Activated CD8-positive, alpha-beta T cell treated with anti-CD3 and anti-CD28 coated beads, Interleukin-2, amount 10 ng/mL, durations not matched to agents 7 days and 5 days (primary cell): ENCODE results near the gene HAP1. TPM values are rescaled to one million over a fixed set of nuclear protein-coding genes. Genes with fewer than 3 reads are reported as not detected.
A peak's percentile ranks its signal among the peaks of the same experiment; 100 is the strongest.
"Not testable (repeated sequence)": the region's sequence is repeated elsewhere in the genome, so short reads cannot be mapped to it uniquely, and the experiment has no call there.

Source experiments
- ATAC-seq: fragments of 150-1000 bp; cut with Tn5 transposase; one replicate; pipeline ENCODE4 v1.10.0; 2021; ENCODE audit warnings: moderate library complexity
- CTCF ChIA-PET: fragments of 350-600 bp; sonication (Branson Sonifier 250); formaldehyde crosslinking; loops from one replicate; lab custom pipeline; 2021; ENCODE audit warnings: antibody characterized with exemption; lab: Charles Lee
- POLR2A ChIA-PET: fragments of 350-600 bp; sonication (Branson Sonifier 250); formaldehyde crosslinking; loops from one replicate; lab custom pipeline; 2021; ENCODE audit warnings: antibody characterized with exemption; lab: Charles Lee
- DNase-seq: peaks from one replicate; pipeline ENCODE4 v3.0.0-alpha.2; 2020
- H3K27ac Mint-ChIP-seq: one replicate; pipeline ENCODE4 v1.8.0; 2021; ENCODE audit warnings: mild to moderate bottlenecking, mixed read lengths
- H3K27me3 Mint-ChIP-seq: one replicate; pipeline ENCODE4 v1.8.0; 2021; ENCODE audit warnings: low read depth, mixed read lengths
- H3K36me3 Mint-ChIP-seq: one replicate; pipeline ENCODE4 v1.8.0; 2021; ENCODE audit warnings: low read depth, mixed read lengths
- H3K4me1 Mint-ChIP-seq: one replicate; pipeline ENCODE4 v1.8.0; 2021; ENCODE audit warnings: low read depth, mixed read lengths
- H3K4me3 Mint-ChIP-seq: one replicate; pipeline ENCODE4 v1.8.0; 2021; ENCODE audit warnings: mild to moderate bottlenecking, mixed read lengths
- H3K9me3 Mint-ChIP-seq: one replicate; pipeline ENCODE4 v1.8.0; 2022; ENCODE audit warnings: mixed read lengths; ENCODE audit not compliant: insufficient read depth
- total RNA-seq, 2 experiments: library from RNA; stranded (reverse); gene quantifications; one replicate each; pipeline ENCODE4 v1.2.3, GENCODE V29; 2021

The HAP1 gene, protein sequence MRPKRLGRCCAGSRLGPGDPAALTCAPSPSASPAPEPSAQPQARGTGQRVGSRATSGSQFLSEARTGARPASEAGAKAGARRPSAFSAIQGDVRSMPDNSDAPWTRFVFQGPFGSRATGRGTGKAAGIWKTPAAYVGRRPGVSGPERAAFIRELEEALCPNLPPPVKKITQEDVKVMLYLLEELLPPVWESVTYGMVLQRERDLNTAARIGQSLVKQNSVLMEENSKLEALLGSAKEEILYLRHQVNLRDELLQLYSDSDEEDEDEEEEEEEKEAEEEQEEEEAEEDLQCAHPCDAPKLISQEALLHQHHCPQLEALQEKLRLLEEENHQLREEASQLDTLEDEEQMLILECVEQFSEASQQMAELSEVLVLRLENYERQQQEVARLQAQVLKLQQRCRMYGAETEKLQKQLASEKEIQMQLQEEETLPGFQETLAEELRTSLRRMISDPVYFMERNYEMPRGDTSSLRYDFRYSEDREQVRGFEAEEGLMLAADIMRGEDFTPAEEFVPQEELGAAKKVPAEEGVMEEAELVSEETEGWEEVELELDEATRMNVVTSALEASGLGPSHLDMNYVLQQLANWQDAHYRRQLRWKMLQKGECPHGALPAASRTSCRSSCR
- under 1 TPM; 0.08 to 0.11 TPM for total RNA-seq

DNA sequence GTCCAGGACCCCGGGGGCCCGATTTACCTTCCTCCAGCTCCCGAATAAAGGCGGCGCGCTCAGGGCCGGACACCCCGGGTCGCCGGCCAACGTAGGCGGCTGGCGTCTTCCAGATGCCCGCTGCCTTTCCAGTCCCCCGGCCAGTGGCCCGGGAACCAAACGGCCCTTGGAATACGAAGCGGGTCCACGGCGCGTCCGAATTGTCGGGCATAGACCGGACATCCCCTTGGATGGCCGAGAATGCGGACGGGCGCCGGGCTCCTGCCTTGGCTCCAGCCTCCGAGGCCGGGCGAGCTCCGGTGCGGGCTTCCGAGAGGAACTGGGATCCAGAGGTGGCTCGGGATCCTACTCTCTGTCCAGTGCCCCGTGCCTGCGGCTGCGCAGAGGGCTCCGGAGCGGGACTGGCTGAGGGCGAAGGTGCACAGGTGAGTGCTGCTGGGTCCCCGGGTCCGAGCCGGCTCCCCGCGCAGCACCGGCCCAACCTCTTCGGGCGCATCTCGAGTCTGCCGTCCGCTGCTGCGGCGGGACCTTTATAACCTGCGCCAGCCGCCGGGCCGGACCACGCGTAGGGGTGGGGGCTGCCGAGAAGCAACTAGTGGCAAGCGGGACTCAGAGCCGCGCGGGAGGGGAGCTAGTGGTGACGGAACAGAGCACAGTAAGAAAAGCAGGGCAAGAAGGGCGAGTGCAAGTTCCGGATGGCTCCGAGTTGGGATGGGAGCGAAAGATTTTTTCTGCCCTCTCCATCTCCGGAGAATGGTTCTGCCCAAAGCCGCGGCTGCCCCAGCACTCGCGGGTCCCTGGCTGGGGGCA is at the start of gene HAP1:
TSS of gene HAP1 (minus strand) at position 505 of the 810 bp plus-strand sequence. CDS start at position 496, 9 bp downstream.
- H3K27ac Mint-ChIP-seq = peak within 1 kb of the TSS; percentile 43
- ATAC-seq = no peak
- ChIA-PET CTCF (interaction anchor here (1.3 kb wide), 1 partner anchor 67 kb away, joined by 5 read pairs; no protein-coding TSS in a partner anchor), POLR2A (no interaction called here)
- H3K36me3 Mint-ChIP-seq = no peaks in the 10 kb centered on the region
- H3K4me1 Mint-ChIP-seq = peaks cover 17% of the 10 kb centered on the region
- H3K4me3 Mint-ChIP-seq = no peak within 1 kb of the TSS
- peaks cover 52% of the 10 kb centered on the region for H3K27me3 Mint-ChIP-seq
- DNase-seq = peak; percentile 25
- H3K9me3 Mint-ChIP-seq = no peaks in the 10 kb centered on the region

DNA sequence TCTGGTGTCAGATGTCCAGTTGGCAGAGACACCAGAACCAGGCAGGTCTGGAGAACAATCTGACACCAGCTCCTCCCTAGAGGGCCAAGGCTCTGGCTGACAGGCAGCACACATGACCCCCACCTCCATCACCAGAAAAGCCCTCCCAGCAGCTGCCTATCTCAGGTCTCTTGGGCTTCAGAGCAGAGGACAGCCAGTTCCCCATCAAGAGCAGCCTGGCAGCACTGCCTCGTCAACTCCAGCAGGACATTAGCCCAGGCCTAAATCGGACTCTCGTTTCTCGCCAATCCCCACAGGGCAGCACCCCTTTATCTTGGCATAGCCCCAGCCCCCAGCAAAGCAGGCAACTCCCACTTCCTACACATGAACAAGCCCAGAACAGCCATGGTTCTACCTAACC is 47.7 kb upstream of the HAP1 start:
- no peak for ATAC-seq
- H3K9me3 Mint-ChIP-seq = no peaks in the 10 kb centered on the region
- POLR2A ChIA-PET = no interaction called here

DNA sequence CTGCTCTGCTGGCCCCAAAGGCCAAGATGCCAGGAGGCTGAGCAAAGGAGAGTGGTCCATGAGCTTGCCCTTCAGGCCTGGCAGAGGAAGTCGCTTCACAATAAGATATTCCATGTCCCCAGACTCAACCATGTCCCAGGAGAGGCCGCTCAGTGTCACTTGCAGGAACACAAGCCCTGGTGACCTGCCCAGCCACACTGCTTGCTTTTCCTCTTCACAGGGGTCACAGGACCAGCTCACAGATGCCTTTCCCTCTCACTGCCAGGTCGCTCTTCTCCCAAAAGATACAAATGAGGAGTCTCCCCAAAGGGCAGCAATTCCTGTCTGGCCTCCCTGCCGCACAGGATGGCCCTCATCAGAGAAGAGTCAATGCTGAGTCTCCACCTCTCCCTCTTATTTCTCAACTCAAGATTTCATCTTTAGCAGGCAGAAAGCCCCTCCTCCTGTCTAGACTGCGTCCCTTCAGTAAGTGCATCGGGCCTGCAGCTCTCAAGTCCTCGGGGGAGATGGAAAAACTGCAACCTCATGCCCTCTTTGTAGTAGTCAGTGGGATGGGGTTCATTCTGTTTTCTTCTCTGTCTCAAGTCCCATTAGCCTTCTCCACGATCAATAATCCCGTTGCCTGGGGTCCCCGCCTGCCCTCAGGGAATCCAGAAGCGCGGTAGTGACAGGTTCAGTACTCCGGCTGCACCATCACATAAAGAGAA is 47.1 kb upstream of the HAP1 start:
- H3K4me1 Mint-ChIP-seq = peaks cover 18% of the 10 kb centered on the region
- ChIA-PET CTCF (no interaction called here), POLR2A (no interaction called here)
- DNase-seq = no peak
- H3K27me3 Mint-ChIP-seq = peaks cover 17% of the 10 kb centered on the region
- H3K27ac Mint-ChIP-seq = no peak overlapping the region
- no peak for ATAC-seq
- no peaks in the 10 kb centered on the region for H3K36me3 Mint-ChIP-seq
- no peak overlapping the region for H3K4me3 Mint-ChIP-seq
- no peaks in the 10 kb centered on the region for H3K9me3 Mint-ChIP-seq

More for the DNA sequence above, 47.7 kb upstream of the HAP1 start:
- H3K4me3 Mint-ChIP-seq = no peak overlapping the region
- no peaks in the 10 kb centered on the region for H3K36me3 Mint-ChIP-seq
- no peak overlapping the region for H3K27ac Mint-ChIP-seq
- no peak for DNase-seq
- CTCF ChIA-PET = no interaction called here
- H3K27me3 Mint-ChIP-seq = peaks cover 21% of the 10 kb centered on the region
- H3K4me1 Mint-ChIP-seq = peaks cover 23% of the 10 kb centered on the region

DNA sequence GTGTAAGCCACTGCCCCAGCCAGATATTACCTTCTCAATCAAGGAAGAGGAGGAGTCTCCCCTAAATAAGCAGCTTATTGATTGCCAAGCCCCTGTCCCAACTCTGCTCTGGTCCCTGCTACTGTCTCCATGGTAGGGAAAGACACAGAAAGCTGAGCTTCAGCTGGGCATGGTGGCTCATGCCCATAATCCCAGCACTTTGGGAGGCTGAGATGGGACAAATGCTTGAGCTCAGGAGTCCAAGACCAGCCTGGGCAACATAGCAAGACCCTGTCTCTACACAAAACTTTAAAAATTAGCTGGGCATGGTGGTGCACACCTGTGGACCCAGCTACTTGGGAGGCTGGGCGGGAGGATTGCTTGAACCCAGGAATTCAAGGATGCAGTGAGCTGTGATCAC is 45.5 kb upstream of the HAP1 start:
- POLR2A ChIA-PET = interaction anchor here (1.0 kb wide), 1 partner anchor 87 kb away, joined by 3 read pairs; no protein-coding TSS in a partner anchor
- Mint-ChIP-seq H3K27me3 (peaks cover 10% of the 10 kb centered on the region), H3K4me3 (no peak overlapping the region), H3K4me1 (peaks cover 8% of the 10 kb centered on the region), H3K36me3 (no peaks in the 10 kb centered on the region), H3K9me3 (no peaks in the 10 kb centered on the region), H3K27ac (no peak overlapping the region)
- CTCF ChIA-PET = no interaction called here
- DNase-seq (no peak), ATAC-seq (no peak)

DNA sequence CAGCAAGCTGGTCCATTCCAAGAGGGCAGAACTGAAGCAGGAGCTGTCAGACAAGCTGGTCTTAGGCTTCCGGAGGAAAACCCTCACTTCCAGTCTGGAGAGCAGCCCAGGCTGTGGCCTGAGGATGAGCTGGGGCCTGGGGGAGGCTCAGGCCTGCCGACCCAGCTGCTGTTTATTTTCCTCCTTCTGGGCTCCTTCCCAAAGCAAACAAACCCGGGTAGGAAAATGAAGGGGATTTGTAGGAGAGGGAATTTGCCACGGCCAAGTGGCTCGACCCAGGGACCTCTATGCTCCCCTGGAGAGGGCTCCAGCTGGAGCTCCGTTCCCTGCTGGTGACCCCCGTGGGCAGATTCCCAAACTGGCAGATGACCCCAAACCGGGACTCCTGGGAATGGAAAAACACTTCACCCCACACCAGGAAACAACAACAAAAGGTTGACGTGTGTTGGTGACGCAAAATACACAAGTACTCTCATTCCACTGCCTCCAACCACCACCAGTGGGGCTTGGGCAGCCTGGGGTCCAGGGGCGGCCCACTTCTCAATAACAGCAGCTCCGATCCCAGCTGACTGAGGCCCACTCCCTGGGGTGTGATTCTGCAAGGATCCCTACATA is 43.2 kb upstream of the HAP1 start:
- Mint-ChIP-seq H3K27ac (no peak overlapping the region), H3K9me3 (no peaks in the 10 kb centered on the region), H3K36me3 (no peaks in the 10 kb centered on the region), H3K27me3 (no peaks in the 10 kb centered on the region), H3K4me3 (no peak overlapping the region), H3K4me1 (no peaks in the 10 kb centered on the region)
- no peak for DNase-seq
- ATAC-seq = no peak
- ChIA-PET POLR2A (no interaction called here), CTCF (interaction anchor here (0.8 to 1.5 kb wide), 3 partner anchors 9 to 40 kb away, joined by 3 to 5 read pairs (median 3); partner anchors contain the start of gene JUP)

DNA sequence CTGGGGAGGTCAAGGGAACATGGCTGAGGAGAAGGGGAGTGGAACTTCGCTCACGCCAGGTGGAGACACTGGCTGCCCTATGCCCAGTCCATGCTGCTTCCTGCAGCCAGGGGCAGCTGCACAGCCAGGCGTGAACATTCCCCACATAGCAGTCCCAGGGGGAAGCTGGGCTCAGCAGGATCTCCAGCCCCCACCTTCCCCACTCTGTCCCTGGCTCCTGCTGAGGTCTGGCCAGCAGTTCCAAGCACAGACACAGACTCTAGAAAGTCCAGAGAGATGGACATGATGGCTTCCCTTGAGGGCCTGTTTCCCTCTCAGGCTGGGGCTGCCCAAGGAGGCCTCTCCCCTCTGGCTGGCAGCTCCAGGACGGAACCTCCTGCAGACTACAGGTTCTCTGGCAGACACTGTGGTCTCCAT is 42.7 kb upstream of the HAP1 start:
- ATAC-seq (no peak), DNase-seq (no peak)
- Mint-ChIP-seq H3K27ac (no peak overlapping the region), H3K27me3 (no peaks in the 10 kb centered on the region), H3K4me3 (no peak overlapping the region), H3K4me1 (no peaks in the 10 kb centered on the region), H3K36me3 (no peaks in the 10 kb centered on the region), H3K9me3 (no peaks in the 10 kb centered on the region)
- CTCF ChIA-PET = interaction anchor here (1.5 kb wide), 1 partner anchor 9 kb away, joined by 3 read pairs; the partner anchor contains the start of gene JUP
- POLR2A ChIA-PET = no interaction called here

DNA sequence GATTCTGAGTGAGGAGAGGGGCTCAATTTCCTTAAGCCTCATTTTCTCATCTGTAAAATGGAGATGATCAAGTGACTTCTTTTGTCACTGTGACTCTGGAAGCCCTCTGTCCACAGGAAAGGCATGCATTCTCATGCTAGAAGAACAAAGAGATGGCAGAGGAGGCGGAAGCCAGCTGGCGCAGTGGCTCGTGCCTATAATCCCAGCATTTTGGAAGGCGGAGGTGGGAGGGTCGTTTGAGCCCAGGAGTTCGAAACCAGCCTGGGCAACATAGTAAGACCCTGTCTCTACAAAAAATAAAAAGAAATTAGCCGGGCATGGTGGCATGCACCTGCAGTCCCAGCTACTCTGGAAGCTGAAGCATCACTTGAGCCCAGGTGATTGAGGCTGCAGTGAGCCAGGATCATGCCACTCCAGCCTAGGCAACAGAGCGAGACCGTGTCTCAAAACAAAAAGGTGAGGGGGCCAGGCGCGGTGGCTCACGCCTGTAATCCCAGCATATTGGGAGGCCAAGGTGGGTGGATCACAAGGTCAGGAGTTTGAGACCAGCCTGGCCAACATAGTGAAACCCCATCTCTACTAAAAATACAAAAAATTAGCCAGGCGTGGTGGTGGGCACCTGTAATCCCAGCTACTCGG is 41.9 kb upstream of the HAP1 start:
- H3K27ac Mint-ChIP-seq, ATAC-seq, H3K27me3 Mint-ChIP-seq, CTCF ChIA-PET, DNase-seq, H3K9me3 Mint-ChIP-seq, H3K36me3 Mint-ChIP-seq, H3K4me1 Mint-ChIP-seq, POLR2A ChIA-PET, H3K4me3 Mint-ChIP-seq: not testable (repeated sequence)

DNA sequence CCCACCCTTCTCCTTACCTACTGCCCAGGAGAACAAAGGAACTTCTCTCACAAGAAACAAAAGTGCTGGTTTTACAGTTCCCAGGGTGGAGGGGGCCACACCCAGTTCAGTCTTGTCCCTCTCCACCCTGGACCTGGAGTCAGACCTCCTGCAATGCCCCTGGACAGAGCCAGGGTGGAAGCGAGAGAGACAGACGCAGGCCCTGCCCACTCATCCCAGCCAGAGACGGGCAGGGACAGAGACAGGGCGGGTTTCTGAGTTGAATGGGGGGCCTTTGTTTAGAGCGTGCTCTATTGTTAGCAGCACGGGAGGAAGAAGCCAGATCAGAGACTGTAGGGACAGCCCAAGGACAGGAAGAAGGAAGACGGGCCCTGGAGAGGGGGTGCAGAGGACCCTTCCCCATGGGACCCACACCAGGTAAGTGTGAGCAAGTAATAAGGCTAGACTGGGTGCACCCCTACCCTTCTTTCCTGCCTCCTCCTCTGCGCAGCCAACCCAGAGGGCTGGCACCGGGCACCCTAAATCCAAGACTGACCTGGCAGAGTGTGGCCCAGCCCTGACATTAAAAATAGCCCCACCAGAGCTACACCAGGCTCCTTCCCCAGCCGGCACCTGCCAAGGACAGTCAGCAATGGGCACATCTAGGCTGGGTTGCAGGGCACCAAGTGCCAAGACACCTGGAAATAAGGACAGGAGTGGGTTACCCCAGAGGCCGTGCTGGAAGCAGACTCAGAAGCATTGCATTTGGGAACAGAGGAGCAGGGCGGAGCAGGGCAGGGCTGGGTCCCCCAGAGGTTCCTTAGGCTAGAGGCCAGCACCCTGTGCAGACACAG is 41.2 kb upstream of the HAP1 start:
- no peaks in the 10 kb centered on the region for H3K36me3 Mint-ChIP-seq
- H3K9me3 Mint-ChIP-seq = no peaks in the 10 kb centered on the region
- POLR2A ChIA-PET = no interaction called here
- H3K27me3 Mint-ChIP-seq = no peaks in the 10 kb centered on the region
- CTCF ChIA-PET = no interaction called here
- DNase-seq (no peak), ATAC-seq (no peak)
- H3K27ac Mint-ChIP-seq = no peak overlapping the region
- no peak overlapping the region for H3K4me3 Mint-ChIP-seq
- H3K4me1 Mint-ChIP-seq = peaks cover 5% of the 10 kb centered on the region

DNA sequence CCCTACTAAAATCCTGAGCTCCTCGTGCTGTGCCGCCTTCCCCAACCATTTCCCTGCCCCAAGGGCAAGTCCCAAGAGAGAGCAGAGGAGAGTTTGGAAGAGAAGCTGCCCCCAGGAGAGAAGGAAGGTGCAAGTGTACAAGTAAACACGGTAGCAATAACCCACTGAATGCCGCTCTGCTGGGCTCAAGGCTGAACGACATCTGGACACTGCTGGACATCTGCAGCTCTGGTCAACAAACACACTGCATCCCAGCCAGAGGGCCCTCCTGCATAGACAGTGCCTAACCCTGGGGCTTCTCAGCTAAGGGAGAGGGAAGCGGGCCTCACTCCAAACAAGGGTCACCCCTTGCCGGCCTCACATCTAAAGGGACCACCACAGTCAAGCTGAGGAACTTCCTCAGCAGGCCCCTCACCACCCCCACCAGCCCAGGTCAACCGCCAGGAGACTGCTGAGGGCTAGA is 39.3 kb upstream of the HAP1 start:
- ATAC-seq = no peak
- no peak for DNase-seq
- POLR2A ChIA-PET = interaction anchor here (0.6 kb wide), 1 partner anchor 1245 kb away, joined by 3 read pairs; no protein-coding TSS in a partner anchor
- H3K27me3 Mint-ChIP-seq = no peaks in the 10 kb centered on the region
- CTCF ChIA-PET = interaction anchor here (1.3 kb wide), 1 partner anchor 28 kb away, joined by 3 read pairs; no protein-coding TSS in a partner anchor
- H3K4me1 Mint-ChIP-seq = peaks cover 5% of the 10 kb centered on the region
- H3K4me3 Mint-ChIP-seq = no peak overlapping the region
- H3K27ac Mint-ChIP-seq = no peak overlapping the region
- H3K9me3 Mint-ChIP-seq = no peaks in the 10 kb centered on the region
- no peaks in the 10 kb centered on the region for H3K36me3 Mint-ChIP-seq

DNA sequence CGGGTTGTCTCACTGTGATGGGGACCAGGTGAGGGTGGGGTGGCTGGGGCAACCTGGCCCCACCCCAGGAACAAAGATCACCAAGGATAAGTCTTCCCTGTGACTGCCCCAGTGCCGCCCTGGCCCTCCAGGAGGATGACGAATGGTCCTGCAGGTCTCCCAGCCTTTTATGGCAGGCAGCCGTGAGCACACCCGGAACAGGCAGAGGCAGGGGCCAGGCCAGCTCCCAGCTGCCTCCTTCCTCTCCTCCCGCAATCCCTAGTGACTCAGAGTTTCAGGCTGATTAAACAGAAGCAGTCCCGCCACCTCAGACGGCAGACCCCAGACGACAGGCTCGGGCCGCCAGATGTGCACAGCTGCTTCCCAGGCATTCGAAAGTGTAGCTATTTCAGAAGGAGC is 38.7 kb upstream of the HAP1 start:
- Mint-ChIP-seq H3K36me3 (no peaks in the 10 kb centered on the region), H3K4me1 (peaks cover 5% of the 10 kb centered on the region), H3K9me3 (no peaks in the 10 kb centered on the region), H3K4me3 (no peak overlapping the region), H3K27me3 (no peaks in the 10 kb centered on the region), H3K27ac (no peak overlapping the region)
- POLR2A ChIA-PET = no interaction called here
- CTCF ChIA-PET = interaction anchor here (1.3 kb wide), 1 partner anchor 28 kb away, joined by 3 read pairs; no protein-coding TSS in a partner anchor
- ATAC-seq (no peak), DNase-seq (no peak)
